GM21390 (cell line): Measurements from ENCODE around the gene ZSCAN2.
A peak's percentile ranks its signal among the peaks of the same experiment; 100 is the strongest.
"Not testable (repeated sequence)": the region's sequence is repeated elsewhere in the genome, so short reads cannot be mapped to it uniquely, and the experiment has no call there.

Source experiments
- ATAC-seq: cut with Tn5 transposase; IDR thresholded peaks from one replicate; pipeline ENCODE4 v1.9.1; 2021; ENCODE audit not compliant: unreplicated experiment

Gene ZSCAN2

GRCh38 chr15:84634228-84634837 is 33.5 kb downstream of the ZSCAN2 start:
- no peak for ATAC-seq

GRCh38 chr15:84638103-84638502 is 37.3 kb downstream of the ZSCAN2 start:
- ATAC-seq, result no peak

- ATAC-seq, result not testable (repeated sequence)
Measured at GRCh38 chr15:84641871-84642270, 41.1 kb downstream of the ZSCAN2 start.

- not testable (repeated sequence) for ATAC-seq
Measured at GRCh38 chr15:84642640-84643039, 41.8 kb downstream of the ZSCAN2 start.

- no peak for ATAC-seq
Measured at GRCh38 chr15:84643838-84644237, 43.0 kb downstream of the ZSCAN2 start.

- no peak for ATAC-seq
Measured at GRCh38 chr15:84645496-84645895, 44.7 kb downstream of the ZSCAN2 start.

- ATAC-seq, result no peak
Measured at GRCh38 chr15:84645997-84646396, 45.2 kb downstream of the ZSCAN2 start.

GRCh38 chr15:84647726-84648125 is 46.9 kb downstream of the ZSCAN2 start:
- ATAC-seq, result no peak

- ATAC-seq, result no peak
Measured at GRCh38 chr15:84648539-84648938, 47.7 kb downstream of the ZSCAN2 start.

- no peak for ATAC-seq
Measured at GRCh38 chr15:84649706-84650105, 48.9 kb downstream of the ZSCAN2 start.

GRCh38 chr15:84653584-84653909 is 52.7 kb downstream of the ZSCAN2 start:
- ATAC-seq, result no peak

- ATAC-seq, result peak; percentile 87
Measured at GRCh38 chr15:84653910-84654688, 53.3 kb downstream of the ZSCAN2 start, which contains the start of gene WDR73. WDR73 (minus strand) TSS chr15:84654283; CDS start chr15:84654274, 9 bp downstream.

GRCh38 chr15:84654689-84655453 is 54.1 kb downstream of the ZSCAN2 start:
- peak; percentile 35 for ATAC-seq

GRCh38 chr15:84656972-84657371 is 56.2 kb downstream of the ZSCAN2 start:
- no peak for ATAC-seq

- no peak for ATAC-seq
Measured at GRCh38 chr15:84657748-84658079, 56.9 kb downstream of the ZSCAN2 start.

GRCh38 chr15:84658080-84658787 is 57.4 kb downstream of the ZSCAN2 start, which contains the start of gene NMB:
NMB (minus strand) TSS chr15:84658199; CDS start chr15:84658152, 47 bp downstream.
- peak; percentile 54 for ATAC-seq

- ATAC-seq, result no peak
Measured at GRCh38 chr15:84658788-84659411, 58.1 kb downstream of the ZSCAN2 start.

GRCh38 chr15:84659904-84660781 is 59.3 kb downstream of the ZSCAN2 start:
- no peak for ATAC-seq

- ATAC-seq, result no peak
Measured at GRCh38 chr15:84661001-84661400, 60.2 kb downstream of the ZSCAN2 start.

- no peak for ATAC-seq
Measured at GRCh38 chr15:84666373-84666772, 65.6 kb downstream of the ZSCAN2 start.
